Measurements from ENCODE around the gene CELF2.
"Not testable (repeated sequence)": the region's sequence is repeated elsewhere in the genome, so short reads cannot be mapped to it uniquely, and the experiment has no call there.

Gene CELF2

GRCh38 chr10:11097686-11098085, 80.0 kb downstream of the CELF2 start:
- DNase-seq (ENCODE audit: low read depth): no peak

- DNase-seq (ENCODE audit: low read depth): no peak
Observed at GRCh38 chr10:11098666-11099065, 81.0 kb downstream of the CELF2 start.

GRCh38 chr10:11104772-11105675, 87.4 kb downstream of the CELF2 start:
- DNase-seq (ENCODE audit: low read depth): no peak

GRCh38 chr10:11105676-11106004, 88.0 kb downstream of the CELF2 start:
- DNase-seq (ENCODE audit: low read depth): no peak

- no peak for DNase-seq (ENCODE audit: low read depth)
Observed at GRCh38 chr10:11106621-11107374, 89.1 kb downstream of the CELF2 start.

- DNase-seq (ENCODE audit: low read depth): no peak
Observed at GRCh38 chr10:11107948-11108347, 90.3 kb downstream of the CELF2 start.

- no peak for DNase-seq (ENCODE audit: low read depth)
Observed at GRCh38 chr10:11108356-11108755, 90.7 kb downstream of the CELF2 start.

- no peak for DNase-seq (ENCODE audit: low read depth)
Observed at GRCh38 chr10:11109590-11109989, 91.9 kb downstream of the CELF2 start.

GRCh38 chr10:11110539-11110938, 92.9 kb downstream of the CELF2 start:
- DNase-seq (ENCODE audit: low read depth): no peak

GRCh38 chr10:11111490-11111889, 93.8 kb downstream of the CELF2 start:
- no peak for DNase-seq (ENCODE audit: low read depth)

GRCh38 chr10:11112718-11113117, 95.0 kb downstream of the CELF2 start:
- no peak for DNase-seq (ENCODE audit: low read depth)

- DNase-seq (ENCODE audit: low read depth): no peak
Observed at GRCh38 chr10:11113156-11113555, 95.5 kb downstream of the CELF2 start.

GRCh38 chr10:11114269-11114668, 96.6 kb downstream of the CELF2 start:
- no peak for DNase-seq (ENCODE audit: low read depth)

GRCh38 chr10:11115337-11115736, 97.7 kb downstream of the CELF2 start:
- DNase-seq (ENCODE audit: low read depth): no peak

GRCh38 chr10:11116361-11116760, 98.7 kb downstream of the CELF2 start:
- no peak for DNase-seq (ENCODE audit: low read depth)

GRCh38 chr10:11116817-11117216, 99.1 kb downstream of the CELF2 start:
- DNase-seq (ENCODE audit: low read depth): no peak

- no peak for DNase-seq (ENCODE audit: low read depth)
Observed at GRCh38 chr10:11118686-11119085, 101.0 kb downstream of the CELF2 start.

GRCh38 chr10:11119843-11120242, 102.2 kb downstream of the CELF2 start:
- DNase-seq (ENCODE audit: low read depth): no peak

GRCh38 chr10:11120711-11121110, 103.0 kb downstream of the CELF2 start:
- DNase-seq (ENCODE audit: low read depth): no peak

- not testable (repeated sequence) for DNase-seq (ENCODE audit: low read depth)
Observed at GRCh38 chr10:11123892-11124291, 106.2 kb downstream of the CELF2 start.

GRCh38 chr10:11125004-11125403, 107.3 kb downstream of the CELF2 start:
- no peak for DNase-seq (ENCODE audit: low read depth)

- not testable (repeated sequence) for DNase-seq (ENCODE audit: low read depth)
Observed at GRCh38 chr10:11127017-11127416, 109.3 kb downstream of the CELF2 start.

GRCh38 chr10:11131112-11131639, 113.5 kb downstream of the CELF2 start:
- no peak for DNase-seq (ENCODE audit: low read depth)
